ENCODE data around the gene TMEM272. TPM values are rescaled to one million over a fixed set of nuclear protein-coding genes. Genes with fewer than 3 reads are reported as not detected.

The TMEM272 gene
- total RNA-seq, 1 experiment from 2014 or later: 0.14 TPM

GRCh38 chr13:51845574-51846318 lies 769 bp upstream of the TMEM272 start:
- no peak overlapping the region for H3K27ac Mint-ChIP-seq (ENCODE audit: unreplicated experiment)
- no TSS peak for BruUV-seq (replicated peaks)
- Histone ChIP-seq H3K4me1 (no peaks in the 10 kb centered on the region), H3K4me3 (ENCODE audit: low read depth, low read length) (no peak overlapping the region), H3K27me3 (replicated peaks; ENCODE audit: control insufficient read depth, insufficient read depth, low read length) (no peaks in the 10 kb centered on the region), H3K9me3 (no peaks in the 10 kb centered on the region), H3K36me3 (ENCODE audit: control insufficient read depth, insufficient read depth, low read length) (no peaks in the 10 kb centered on the region)
- no peaks in the 10 kb centered on the region for H3K27me3 Mint-ChIP-seq (ENCODE audit: insufficient read depth, unreplicated experiment)
- no peaks in the 10 kb centered on the region for H3K9me3 Mint-ChIP-seq (ENCODE audit: unreplicated experiment)
- TF ChIP-seq, protein P1, sequence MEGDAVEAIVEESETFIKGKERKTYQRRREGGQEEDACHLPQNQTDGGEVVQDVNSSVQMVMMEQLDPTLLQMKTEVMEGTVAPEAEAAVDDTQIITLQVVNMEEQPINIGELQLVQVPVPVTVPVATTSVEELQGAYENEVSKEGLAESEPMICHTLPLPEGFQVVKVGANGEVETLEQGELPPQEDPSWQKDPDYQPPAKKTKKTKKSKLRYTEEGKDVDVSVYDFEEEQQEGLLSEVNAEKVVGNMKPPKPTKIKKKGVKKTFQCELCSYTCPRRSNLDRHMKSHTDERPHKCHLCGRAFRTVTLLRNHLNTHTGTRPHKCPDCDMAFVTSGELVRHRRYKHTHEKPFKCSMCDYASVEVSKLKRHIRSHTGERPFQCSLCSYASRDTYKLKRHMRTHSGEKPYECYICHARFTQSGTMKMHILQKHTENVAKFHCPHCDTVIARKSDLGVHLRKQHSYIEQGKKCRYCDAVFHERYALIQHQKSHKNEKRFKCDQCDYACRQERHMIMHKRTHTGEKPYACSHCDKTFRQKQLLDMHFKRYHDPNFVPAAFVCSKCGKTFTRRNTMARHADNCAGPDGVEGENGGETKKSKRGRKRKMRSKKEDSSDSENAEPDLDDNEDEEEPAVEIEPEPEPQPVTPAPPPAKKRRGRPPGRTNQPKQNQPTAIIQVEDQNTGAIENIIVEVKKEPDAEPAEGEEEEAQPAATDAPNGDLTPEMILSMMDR (IDR thresholded peaks at IDR 0.05; ENCODE audit: insufficient read depth in 1 of 2, low read depth in 1 of 2, low read length in 1 of 2, severe bottlenecking in 1 of 2, unreplicated experiment in 1 of 2): no peak
- no peak overlapping the region for H3K4me3 Mint-ChIP-seq (ENCODE audit: unreplicated experiment)
- ChIA-PET CTCF (interaction anchor here (0.6 kb wide), 2 partner anchors 43 to 78 kb away, joined by 3 read pairs; no protein-coding TSS in a partner anchor), POLR2A (no interaction called here)
- no peak for DNase-seq
- no peaks in the 10 kb centered on the region for H3K36me3 Mint-ChIP-seq (ENCODE audit: insufficient read depth, unreplicated experiment)
- intact Hi-C loops (cut with micrococcal nuclease; ENCODE audit: unreplicated experiment): loop anchor here (1.0 kb wide), 1 partner anchor 282 kb away; no protein-coding TSS in a partner anchor
- peaks cover 16% of the 10 kb centered on the region for H3K4me1 Mint-ChIP-seq (ENCODE audit: low read depth, unreplicated experiment)

DNA sequence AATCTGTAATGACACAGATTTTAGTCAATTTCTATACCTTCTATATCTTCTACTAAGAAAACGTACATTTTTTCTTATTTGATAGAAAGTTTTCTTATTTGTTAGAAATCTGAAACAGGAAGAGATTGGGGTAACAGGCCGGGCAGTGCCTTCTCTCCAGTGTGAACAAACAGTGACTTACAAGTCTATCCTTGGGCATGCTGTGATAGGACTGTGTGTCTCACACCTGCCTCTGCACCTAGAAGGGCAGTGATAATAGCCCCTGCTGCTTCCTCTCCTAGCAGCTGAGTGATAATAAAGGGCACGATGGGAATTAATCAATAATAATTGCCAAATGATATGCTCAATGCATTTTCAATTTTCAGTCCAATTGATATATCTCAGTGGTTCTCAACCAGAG lies 1.4 kb downstream of the TMEM272 start:
- no TSS peak for BruUV-seq (replicated peaks)
- Mint-ChIP-seq H3K27me3 (ENCODE audit: insufficient read depth, unreplicated experiment) (no peaks in the 10 kb centered on the region), H3K4me3 (ENCODE audit: unreplicated experiment) (no peak overlapping the region), H3K9me3 (ENCODE audit: unreplicated experiment) (no peaks in the 10 kb centered on the region), H3K4me1 (ENCODE audit: low read depth, unreplicated experiment) (peaks cover 9% of the 10 kb centered on the region), H3K27ac (ENCODE audit: unreplicated experiment) (no peak overlapping the region), H3K36me3 (ENCODE audit: insufficient read depth, unreplicated experiment) (no peaks in the 10 kb centered on the region)
- CTCF ChIA-PET: no interaction called here
- H3K4me1 ChIP-seq: no peaks in the 10 kb centered on the region
- POLR2A ChIA-PET: no interaction called here
- no peak for DNase-seq
- H3K4me3 ChIP-seq (ENCODE audit: low read depth, low read length): no peak overlapping the region
- H3K9me3 ChIP-seq: no peaks in the 10 kb centered on the region
- intact Hi-C loops (cut with micrococcal nuclease; ENCODE audit: unreplicated experiment): no loop called here
- H3K27me3 ChIP-seq (replicated peaks; ENCODE audit: control insufficient read depth, insufficient read depth, low read length): no peaks in the 10 kb centered on the region
- no peaks in the 10 kb centered on the region for H3K36me3 ChIP-seq (ENCODE audit: control insufficient read depth, insufficient read depth, low read length)
- TF ChIP-seq, protein P1 (IDR thresholded peaks at IDR 0.05; ENCODE audit: insufficient read depth in 1 of 2, low read depth in 1 of 2, low read length in 1 of 2, severe bottlenecking in 1 of 2, unreplicated experiment in 1 of 2): no peak

DNA sequence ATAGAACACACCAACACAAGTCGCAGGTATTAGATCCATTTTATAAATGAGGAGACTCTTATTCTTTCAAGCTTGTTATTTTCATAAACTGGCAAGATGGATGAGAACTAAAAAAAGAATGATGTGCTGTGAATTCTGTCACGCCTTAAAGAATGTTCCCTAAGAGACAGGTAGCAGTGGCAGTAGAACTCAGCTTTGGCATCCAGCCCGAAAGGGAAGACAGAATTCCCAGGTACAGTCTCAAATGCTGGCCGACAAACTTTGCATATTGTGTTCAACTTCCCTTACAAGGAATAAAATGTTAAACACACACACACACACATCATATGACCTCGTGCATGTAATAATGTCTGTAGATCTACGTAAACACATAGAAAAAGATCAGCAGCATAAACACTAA lies 3.2 kb downstream of the TMEM272 start:
- Mint-ChIP-seq H3K27ac (ENCODE audit: unreplicated experiment) (no peak overlapping the region), H3K4me3 (ENCODE audit: unreplicated experiment) (no peak overlapping the region), H3K9me3 (ENCODE audit: unreplicated experiment) (no peaks in the 10 kb centered on the region), H3K36me3 (ENCODE audit: insufficient read depth, unreplicated experiment) (no peaks in the 10 kb centered on the region), H3K27me3 (ENCODE audit: insufficient read depth, unreplicated experiment) (no peaks in the 10 kb centered on the region), H3K4me1 (ENCODE audit: low read depth, unreplicated experiment) (peaks cover 7% of the 10 kb centered on the region)
- no peak for DNase-seq
- CTCF ChIA-PET: no interaction called here
- intact Hi-C loops (cut with micrococcal nuclease; ENCODE audit: unreplicated experiment): no loop called here
- POLR2A ChIA-PET: no interaction called here
- TF ChIP-seq, protein P1 (IDR thresholded peaks at IDR 0.05; ENCODE audit: insufficient read depth in 1 of 2, low read depth in 1 of 2, low read length in 1 of 2, severe bottlenecking in 1 of 2, unreplicated experiment in 1 of 2): no peak
- no TSS peak for BruUV-seq (replicated peaks)
- no peaks in the 10 kb centered on the region for H3K27me3 ChIP-seq (replicated peaks; ENCODE audit: control insufficient read depth, insufficient read depth, low read length)
- H3K36me3 ChIP-seq (ENCODE audit: control insufficient read depth, insufficient read depth, low read length): no peaks in the 10 kb centered on the region
- H3K4me1 ChIP-seq: no peaks in the 10 kb centered on the region
- no peak overlapping the region for H3K4me3 ChIP-seq (ENCODE audit: low read depth, low read length)
- no peaks in the 10 kb centered on the region for H3K9me3 ChIP-seq
